Measurements from ENCODE around the gene RILPL2.

- TF ChIP-seq CTCF (conservative IDR thresholded peaks at IDR 0.05; ENCODE audit: low read depth in 2 of 2), result no peak
- no peak for TF ChIP-seq EZH2 (IDR thresholded peaks at IDR 0.05; ENCODE audit: low read depth, unreplicated experiment)
- TF ChIP-seq REST (IDR thresholded peaks at IDR 0.05; ENCODE audit: unreplicated experiment), result no peak
- no peak for TF ChIP-seq JUNB (IDR thresholded peaks at IDR 0.05; ENCODE audit: unreplicated experiment)
- no peak for TF ChIP-seq ZNF462 (CRISPR knock-in tag; IDR thresholded peaks at IDR 0.05)
- TF ChIP-seq POLR2AphosphoS5 (IDR thresholded peaks at IDR 0.05; ENCODE audit: low read depth), result no peak
- no peak for TF ChIP-seq CREB1 (CRISPR knock-in tag; IDR thresholded peaks at IDR 0.05; ENCODE audit: low read depth)
- no peak for TF ChIP-seq STAT1 (IDR thresholded peaks at IDR 0.05; ENCODE audit: unreplicated experiment)
- no peak for TF ChIP-seq EZH2phosphoT487 (IDR thresholded peaks at IDR 0.05; ENCODE audit: unreplicated experiment)
- TF ChIP-seq ZNF114 (CRISPR knock-in tag; IDR thresholded peaks at IDR 0.05), result no peak
These were observed 13.4 kb upstream of the RILPL2 start for GRCh38 chr12:123449856-123450255.

Measured in GM23338 (cell line).